ENCODE results near the gene DOLK.

The DOLK gene

DNA sequence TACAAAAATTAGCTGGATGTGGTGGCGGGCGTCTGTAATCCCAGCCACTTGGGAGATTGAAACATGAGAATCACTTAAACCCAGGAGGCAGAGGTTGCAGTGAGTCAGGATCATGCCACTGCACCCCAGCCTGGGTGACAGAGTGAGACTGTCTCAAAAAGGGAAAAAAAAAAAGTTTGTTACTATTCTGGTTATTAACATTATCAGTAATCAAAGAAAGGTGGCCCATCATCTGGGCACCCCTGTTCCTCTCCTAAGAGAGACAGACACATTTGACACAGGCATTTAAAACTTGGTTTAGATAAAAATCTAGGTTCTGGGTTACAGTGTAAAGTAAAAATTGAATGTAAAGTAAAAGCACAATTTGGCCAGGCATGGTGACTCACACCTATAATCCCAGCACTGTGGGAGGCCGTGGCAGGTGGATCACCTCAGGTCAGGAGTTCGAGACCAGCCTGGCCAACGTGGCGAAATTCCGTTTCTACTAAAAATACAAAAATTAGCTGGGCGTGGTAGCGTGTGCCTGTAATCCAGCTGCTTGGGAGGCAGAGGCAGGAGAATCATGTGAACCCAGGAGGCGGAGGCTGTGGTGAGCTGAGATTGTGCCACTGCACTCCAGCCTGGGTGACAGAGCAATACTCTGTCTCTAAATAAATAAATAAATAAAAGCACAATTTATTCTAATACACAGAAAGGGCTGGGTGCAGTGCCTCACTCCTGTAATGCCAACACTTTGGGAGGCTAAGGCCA, 43.4 kb downstream of the DOLK start:
- DNase-seq (ENCODE audit: low read depth): no peak
- TF ChIP-seq CTCF (conservative IDR thresholded peaks at IDR 0.05; ENCODE audit: low read depth, low read length): no peak
- H3K4me3 ChIP-seq (ENCODE audit: low read length): no peak overlapping the region

DNA sequence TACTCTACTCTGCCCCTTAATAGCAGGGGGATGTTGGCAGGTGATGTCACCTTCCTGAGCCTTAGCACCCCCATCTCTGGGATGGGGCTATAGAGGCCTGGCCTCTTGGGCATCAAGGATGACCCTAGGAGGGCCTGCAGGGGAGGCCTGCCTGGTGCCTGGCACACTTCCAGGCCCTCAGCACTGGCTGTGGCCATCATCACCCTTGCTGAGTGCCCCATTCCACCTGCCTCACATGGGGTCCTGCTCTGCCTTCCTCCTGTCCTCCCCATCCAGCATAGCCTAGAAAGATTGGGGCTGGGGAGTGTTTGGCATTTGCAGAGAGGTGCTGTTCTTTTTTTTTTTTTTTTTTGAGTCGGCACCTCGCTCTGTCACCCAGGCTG, 44.3 kb downstream of the DOLK start:
- no peak for TF ChIP-seq CTCF (conservative IDR thresholded peaks at IDR 0.05; ENCODE audit: low read depth, low read length)
- DNase-seq (ENCODE audit: low read depth): no peak
- H3K4me3 ChIP-seq (ENCODE audit: low read length): no peak overlapping the region

GRCh38 chr9:128902351-128903078, 44.9 kb downstream of the DOLK start:
- H3K4me3 ChIP-seq (ENCODE audit: low read length): no peak overlapping the region
- no peak for DNase-seq (ENCODE audit: low read depth)
- no peak for TF ChIP-seq CTCF (conservative IDR thresholded peaks at IDR 0.05; ENCODE audit: low read depth, low read length)

DNA sequence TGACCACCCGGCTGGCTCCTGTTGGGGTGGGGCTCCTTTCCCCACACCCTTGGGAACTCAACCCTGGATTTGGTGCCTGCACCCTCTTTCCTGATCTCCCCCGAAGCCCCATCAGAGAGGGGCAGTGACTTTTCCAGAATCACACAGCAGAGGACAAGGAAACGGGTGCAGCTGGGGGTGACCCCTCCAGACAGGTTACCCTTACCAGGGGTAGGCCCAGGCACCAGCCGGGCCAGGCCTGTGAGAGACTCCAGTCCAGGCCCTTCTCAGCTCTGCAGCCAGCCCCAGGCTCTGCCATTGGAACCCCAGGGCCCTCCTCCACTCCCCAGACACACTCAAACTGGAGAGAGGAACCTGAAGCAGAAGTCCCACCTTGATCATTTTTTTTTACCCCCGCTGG, 45.6 kb downstream of the DOLK start:
- DNase-seq (ENCODE audit: low read depth): no peak
- no peak for TF ChIP-seq CTCF (conservative IDR thresholded peaks at IDR 0.05; ENCODE audit: low read depth, low read length)
- H3K4me3 ChIP-seq (ENCODE audit: low read length): no peak overlapping the region

GRCh38 chr9:128901379-128901778, 46.0 kb downstream of the DOLK start:
- H3K4me3 ChIP-seq (ENCODE audit: low read length): no peak overlapping the region
- TF ChIP-seq CTCF (conservative IDR thresholded peaks at IDR 0.05; ENCODE audit: low read depth, low read length): no peak

DNA sequence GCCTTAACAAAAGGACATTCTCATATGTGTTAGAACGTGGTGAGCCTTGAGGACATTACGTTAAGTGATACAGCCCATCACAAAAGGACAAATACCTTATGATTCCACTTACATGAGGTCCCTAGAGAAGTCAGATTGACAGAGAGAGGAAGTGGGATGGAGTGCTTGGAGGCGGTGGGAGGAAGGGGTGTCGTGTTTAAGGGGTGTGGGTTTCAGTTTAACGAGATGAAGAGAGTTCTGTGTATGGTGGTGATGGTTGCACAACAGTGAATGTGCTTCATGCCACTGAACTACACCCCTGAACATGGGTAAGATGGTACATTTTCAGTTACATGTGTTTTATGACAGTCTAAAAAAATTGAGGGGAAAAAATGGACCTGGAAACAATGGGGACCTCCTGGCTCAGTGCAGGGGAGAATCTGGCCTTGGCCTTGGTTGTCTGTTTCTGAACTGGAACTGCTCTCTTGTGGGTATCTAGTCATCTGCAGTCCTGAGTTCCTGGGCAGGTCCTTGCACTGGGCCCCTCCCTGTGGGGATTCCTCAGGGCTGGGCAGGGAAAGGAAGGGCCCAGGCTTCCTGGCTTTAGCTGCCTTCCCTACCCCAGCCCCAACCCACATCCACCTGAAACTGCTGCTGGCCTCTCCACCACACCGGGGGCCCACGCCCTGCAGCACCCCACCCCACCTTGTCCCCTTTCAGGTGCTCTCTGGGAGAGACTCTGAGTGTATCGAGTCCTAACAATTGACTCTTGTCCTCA, 47.7 kb downstream of the DOLK start:
- H3K4me3 ChIP-seq (ENCODE audit: low read length): no peak overlapping the region
- DNase-seq (ENCODE audit: low read depth): no peak
- no peak for TF ChIP-seq CTCF (conservative IDR thresholded peaks at IDR 0.05; ENCODE audit: low read depth, low read length)

More at GRCh38 chr9:128901379-128901778, 46.0 kb downstream of the DOLK start:
- DNase-seq (ENCODE audit: low read depth): no peak
